ENCODE measurements around the gene DPP8. TPM values are rescaled to one million over a fixed set of nuclear protein-coding genes. Genes with fewer than 3 reads are reported as not detected.
"Not testable (repeated sequence)": the region's sequence is repeated elsewhere in the genome, so short reads cannot be mapped to it uniquely, and the experiment has no call there.

Gene DPP8
- polyA plus RNA-seq, 4 donors, result 24.6 to 33.0 (median 28.3) TPM

- DNase-seq (ENCODE audit: low read depth in 4 of 4, low spot score in 2 of 4), result no peak
These were observed 11.1 kb upstream of the DPP8 start for GRCh38 chr15:65528461-65529060.

- no peak for DNase-seq (ENCODE audit: low read depth in 4 of 4, low spot score in 2 of 4)
These were observed 8.1 kb upstream of the DPP8 start for GRCh38 chr15:65525622-65526021.

GRCh38 chr15:65524226-65524625 is 6.7 kb upstream of the DPP8 start:
- DNase-seq (ENCODE audit: low read depth in 4 of 4, low spot score in 2 of 4), result no peak

GRCh38 chr15:65521350-65521749 is 3.9 kb upstream of the DPP8 start:
- DNase-seq (ENCODE audit: low read depth in 4 of 4, low spot score in 2 of 4), result no peak

- DNase-seq (ENCODE audit: low read depth in 4 of 4, low spot score in 2 of 4), result no peak
These were observed 1.3 kb upstream of the DPP8 start for GRCh38 chr15:65518633-65519285.

- no peak for DNase-seq (ENCODE audit: low read depth in 4 of 4, low spot score in 2 of 4)
These were observed 348 bp upstream of the DPP8 start for GRCh38 chr15:65517866-65518207.

GRCh38 chr15:65512807-65513416 is 4.6 kb downstream of the DPP8 start:
- DNase-seq (ENCODE audit: low read depth in 4 of 4, low spot score in 2 of 4), result peak in 2 of 4 donors; percentile 45 to 50

GRCh38 chr15:65512189-65512588 is 5.3 kb downstream of the DPP8 start:
- no peak for DNase-seq (ENCODE audit: low read depth in 4 of 4, low spot score in 2 of 4)

GRCh38 chr15:65509321-65509720 is 8.2 kb downstream of the DPP8 start:
- no peak for DNase-seq (ENCODE audit: low read depth in 4 of 4, low spot score in 2 of 4)

- peak in 1 of 4 donors; percentile 12 for DNase-seq (ENCODE audit: low read depth in 4 of 4, low spot score in 2 of 4)
These were observed 23.4 kb downstream of the DPP8 start for GRCh38 chr15:65494076-65494475.

- no peak for DNase-seq (ENCODE audit: low read depth in 4 of 4, low spot score in 2 of 4)
These were observed 32.6 kb downstream of the DPP8 start for GRCh38 chr15:65484876-65485275.

GRCh38 chr15:65476903-65477302 is 40.6 kb downstream of the DPP8 start:
- DNase-seq (ENCODE audit: low read depth in 4 of 4, low spot score in 2 of 4), result no peak

GRCh38 chr15:65470866-65471265 is 46.6 kb downstream of the DPP8 start:
- DNase-seq (ENCODE audit: low read depth in 4 of 4, low spot score in 2 of 4), result no peak

- no peak for DNase-seq (ENCODE audit: low read depth in 4 of 4, low spot score in 2 of 4)
These were observed 49.1 kb downstream of the DPP8 start for GRCh38 chr15:65468229-65468909.

- DNase-seq (ENCODE audit: low read depth in 4 of 4, low spot score in 2 of 4), result no peak
These were observed 50.6 kb downstream of the DPP8 start for GRCh38 chr15:65466901-65467300.

- DNase-seq (ENCODE audit: low read depth in 4 of 4, low spot score in 2 of 4), result not testable (repeated sequence)
These were observed 54.4 kb downstream of the DPP8 start for GRCh38 chr15:65463096-65463495.

GRCh38 chr15:65460741-65461347 is 56.6 kb downstream of the DPP8 start:
- no peak for DNase-seq (ENCODE audit: low read depth in 4 of 4, low spot score in 2 of 4)

GRCh38 chr15:65455256-65455655 is 62.2 kb downstream of the DPP8 start:
- DNase-seq (ENCODE audit: low read depth in 4 of 4, low spot score in 2 of 4), result not testable (repeated sequence)

GRCh38 chr15:65451989-65452388 is 65.5 kb downstream of the DPP8 start:
- no peak for DNase-seq (ENCODE audit: low read depth in 4 of 4, low spot score in 2 of 4)

- DNase-seq (ENCODE audit: low read depth in 4 of 4, low spot score in 2 of 4), result no peak
These were observed 66.9 kb downstream of the DPP8 start for GRCh38 chr15:65450556-65450955.

GRCh38 chr15:65447145-65447544 is 70.3 kb downstream of the DPP8 start:
- DNase-seq (ENCODE audit: low read depth in 4 of 4, low spot score in 2 of 4), result no peak
